Ureter (tissue), 1 donor: Measurements from ENCODE around the gene SMAD9. TPM values are rescaled to one million over a fixed set of nuclear protein-coding genes. Genes with fewer than 3 reads are reported as not detected.
"Not testable (repeated sequence)": the region's sequence is repeated elsewhere in the genome, so short reads cannot be mapped to it uniquely, and the experiment has no call there.

Source experiments
- DNase-seq: peaks from one replicate; pipeline ENCODE4 v3.0.0-alpha.2; 2020; ENCODE audit warnings: low spot score
- total RNA-seq: library from RNA; stranded (reverse); gene quantifications from one replicate; pipeline ENCODE4 v1.2.4, GENCODE V29; 2023
- donor health status: DM: yes; HTN: yes; CAD: no.

SMAD9 gene
- total RNA-seq, 1 donor from 2014 or later = 13.8 TPM

GRCh38 chr13:36912369-36912768 lies 7.7 kb downstream of the SMAD9 start:
- DNase-seq = no peak

GRCh38 chr13:36910545-36910944 lies 9.5 kb downstream of the SMAD9 start:
- DNase-seq = no peak

GRCh38 chr13:36907821-36908220 lies 12.2 kb downstream of the SMAD9 start:
- no peak for DNase-seq

GRCh38 chr13:36907266-36907665 lies 12.8 kb downstream of the SMAD9 start:
- DNase-seq = no peak

DNA sequence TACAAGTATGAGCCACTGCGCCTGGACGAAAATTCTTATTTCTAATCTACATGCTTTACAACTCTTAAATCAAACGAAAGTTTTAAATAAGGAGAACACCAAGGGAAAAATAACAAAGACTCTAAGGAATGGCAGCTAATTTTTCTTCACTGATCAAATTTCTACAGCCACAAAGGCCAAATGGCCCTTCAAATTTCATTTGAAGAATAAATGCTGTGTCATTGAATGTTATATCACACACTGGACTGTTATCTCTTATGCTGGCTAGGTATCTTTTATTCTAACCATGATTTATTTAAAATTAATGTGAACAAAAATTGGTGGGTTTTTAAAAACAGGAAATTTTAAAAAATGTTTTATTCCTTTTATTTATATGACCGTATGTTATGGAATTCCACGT lies 14.1 kb downstream of the SMAD9 start:
- DNase-seq = no peak

- DNase-seq = no peak
These were observed 16.0 kb downstream of the SMAD9 start for GRCh38 chr13:36903925-36904595.

- no peak for DNase-seq
These were observed 22.9 kb downstream of the SMAD9 start for GRCh38 chr13:36897054-36897616.

- DNase-seq = no peak
These were observed 28.3 kb downstream of the SMAD9 start for GRCh38 chr13:36891752-36892151.

- no peak for DNase-seq
These were observed 31.4 kb downstream of the SMAD9 start for GRCh38 chr13:36888645-36889044.

GRCh38 chr13:36887758-36888521 lies 32.1 kb downstream of the SMAD9 start:
- DNase-seq = no peak

DNA sequence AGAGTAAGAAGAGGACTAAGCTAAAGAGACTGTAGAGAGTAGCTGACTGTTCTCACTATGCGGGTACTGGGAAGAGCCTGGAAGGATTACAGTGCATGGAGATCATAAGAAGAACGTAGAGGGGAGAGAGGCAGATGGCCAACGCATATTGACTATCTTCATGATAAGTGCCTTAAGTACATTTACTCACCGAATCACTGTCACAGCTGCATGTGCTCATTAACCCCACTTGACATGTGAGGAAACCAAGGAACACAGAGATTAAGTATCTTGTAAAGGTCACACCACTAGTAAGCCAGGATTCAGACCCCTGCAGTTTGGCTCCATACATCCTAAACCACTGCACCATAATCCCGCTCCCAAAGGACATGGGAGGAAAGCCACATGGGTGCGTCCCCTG lies 34.1 kb downstream of the SMAD9 start:
- DNase-seq = no peak

GRCh38 chr13:36884235-36884634 lies 35.8 kb downstream of the SMAD9 start:
- no peak for DNase-seq

DNA sequence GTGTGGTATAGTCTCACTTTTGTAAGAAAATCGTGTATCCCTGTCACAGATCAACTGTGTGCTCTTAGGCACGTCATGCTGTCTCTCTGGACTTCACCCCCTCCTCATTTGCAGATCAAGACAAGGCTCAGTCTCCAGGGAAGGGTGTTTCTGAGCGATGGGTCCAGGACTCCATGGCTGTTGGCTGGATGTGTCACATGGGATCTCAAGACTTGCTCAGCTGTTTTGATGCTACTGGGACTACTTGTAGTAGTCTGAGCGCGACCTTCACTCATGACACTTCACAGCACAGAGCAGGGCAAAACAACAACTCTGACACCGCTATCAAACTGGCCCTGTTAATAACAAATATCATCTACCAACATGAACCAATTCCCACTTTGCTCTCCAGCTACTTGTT lies 36.2 kb downstream of the SMAD9 start:
- no peak for DNase-seq

DNA sequence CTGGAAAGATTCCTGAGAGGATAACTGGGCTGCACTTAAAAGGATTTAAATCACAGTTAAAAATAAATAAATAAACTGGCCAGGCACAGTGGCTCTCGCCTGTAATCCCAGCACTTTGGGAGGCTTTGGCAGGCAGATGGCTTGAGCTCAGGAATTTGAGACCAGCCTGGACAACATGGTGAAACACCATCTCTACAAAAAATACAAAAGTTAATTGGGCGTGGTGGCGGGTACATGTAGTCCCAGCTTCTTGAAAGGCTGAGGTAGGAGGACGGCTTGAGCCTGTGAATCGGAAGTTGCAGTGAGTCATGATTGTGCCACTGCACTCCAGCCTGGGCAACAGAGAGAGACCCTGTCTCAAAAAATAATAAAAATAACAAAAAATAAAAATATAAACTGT lies 36.6 kb downstream of the SMAD9 start:
- not testable (repeated sequence) for DNase-seq

GRCh38 chr13:36882829-36883390 lies 37.1 kb downstream of the SMAD9 start:
- DNase-seq = no peak

DNA sequence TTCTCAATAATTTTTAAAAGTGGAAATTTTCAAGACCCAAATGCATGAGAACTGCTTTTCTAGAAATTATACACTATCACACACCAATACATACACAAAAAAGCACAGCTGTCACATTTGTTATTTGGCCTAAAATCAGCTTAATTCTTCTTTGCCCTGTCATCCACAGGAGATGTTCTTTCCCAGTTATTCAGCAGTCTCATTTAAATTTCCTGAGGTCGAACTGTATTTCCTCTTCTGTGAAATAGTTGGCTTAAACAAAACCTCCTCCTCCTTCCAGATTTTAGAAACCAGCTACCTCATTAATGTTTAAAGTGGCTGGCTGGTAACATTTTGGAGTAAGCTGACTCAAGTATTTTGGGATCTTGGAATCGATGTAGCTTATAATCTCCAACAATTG lies 39.1 kb downstream of the SMAD9 start:
- no peak for DNase-seq

GRCh38 chr13:36879218-36879938 lies 40.7 kb downstream of the SMAD9 start:
- no peak for DNase-seq

- DNase-seq = no peak
These were observed 44.1 kb downstream of the SMAD9 start for GRCh38 chr13:36875961-36876360.

- no peak for DNase-seq
These were observed 44.6 kb downstream of the SMAD9 start for GRCh38 chr13:36875431-36875830.

- no peak for DNase-seq
These were observed 47.4 kb downstream of the SMAD9 start for GRCh38 chr13:36872621-36873020.

DNA sequence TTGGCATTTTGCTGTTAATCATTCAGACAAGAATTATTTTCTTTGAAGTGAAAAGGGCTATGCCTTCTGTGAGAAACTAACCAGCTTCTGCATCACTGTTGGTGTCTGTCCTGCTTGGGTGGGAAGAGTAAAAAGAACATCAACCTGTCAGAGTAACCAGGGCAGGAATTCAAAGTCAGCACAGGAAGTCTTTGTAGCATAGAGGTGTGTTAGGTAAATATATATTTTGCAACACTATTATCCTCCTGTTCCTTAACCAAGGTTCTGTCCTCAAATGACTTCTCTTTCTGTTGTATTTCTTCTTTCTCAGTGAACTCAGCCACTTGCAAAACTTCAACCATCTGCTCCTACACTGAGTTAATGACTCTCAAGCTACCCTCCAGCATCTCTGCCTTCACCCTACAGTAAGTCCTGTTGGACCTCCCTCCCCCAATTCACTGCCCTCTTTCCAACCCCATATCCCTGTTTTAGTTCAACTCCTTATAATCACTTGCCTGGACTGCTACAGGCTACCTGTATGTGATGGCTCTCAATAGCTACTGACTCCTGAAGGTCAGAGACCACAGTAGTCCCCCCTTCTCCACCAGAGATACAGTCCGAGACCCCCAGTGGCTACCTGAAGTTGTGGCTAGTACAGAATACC lies 49.9 kb downstream of the SMAD9 start:
- DNase-seq = no peak

GRCh38 chr13:36866232-36866631 lies 53.8 kb downstream of the SMAD9 start:
- no peak for DNase-seq
